KMS-11 (cell line): ENCODE results near the gene FBXW12.

ENCODE experiments used
- H2AFZ ChIP-seq: fragments of 200-600 bp; sonication (generic); 2 replicates; pipeline ENCODE4 v1.6.1; 2016; ENCODE audit warnings: antibody characterized with exemption, mixed run types, low read depth
- H3K27ac ChIP-seq: fragments of 200-600 bp; sonication (generic); 2 replicates; pipeline ENCODE4 v1.6.1; 2016; ENCODE audit warnings: mild to moderate bottlenecking, mixed run types
- H3K27me3 ChIP-seq: fragments of 200-600 bp; sonication (generic); 2 replicates; pipeline ENCODE4 v1.6.1; 2017; ENCODE audit warnings: mild to moderate bottlenecking, low read depth, mixed run types, moderate library complexity; ENCODE audit not compliant: insufficient read depth
- H3K36me3 ChIP-seq: fragments of 200-600 bp; sonication (generic); 2 replicates; pipeline ENCODE4 v1.6.1; 2017; ENCODE audit warnings: mild to moderate bottlenecking, mixed run types; ENCODE audit not compliant: insufficient read depth
- H3K4me1 ChIP-seq: fragments of 200-600 bp; sonication (generic); 2 replicates; pipeline ENCODE4 v1.6.1; 2016; ENCODE audit warnings: mild to moderate bottlenecking, low read depth, mixed run types; ENCODE audit not compliant: poor library complexity, severe bottlenecking
- H3K4me2 ChIP-seq: fragments of 200-600 bp; sonication (generic); 2 replicates; pipeline ENCODE4 v1.7.0; 2016; ENCODE audit warnings: mild to moderate bottlenecking, mixed run types
- H3K4me3 ChIP-seq: fragments of 200-600 bp; sonication (generic); IDR thresholded peaks from 2 replicates; pipeline ENCODE4 v1.6.1; 2017; ENCODE audit warnings: low read depth, low read length, mixed read lengths; ENCODE audit not compliant: insufficient read depth
- H3K79me2 ChIP-seq: fragments of 200-600 bp; sonication (generic); 2 replicates; pipeline ENCODE4 v1.6.1; 2016; ENCODE audit warnings: low read depth, mixed run types; ENCODE audit not compliant: insufficient read depth
- H3K9ac ChIP-seq: fragments of 200-600 bp; sonication (generic); 2 replicates; pipeline ENCODE4 v1.6.1; 2016; ENCODE audit warnings: mild to moderate bottlenecking, mixed run types
- H4K20me1 ChIP-seq: fragments of 200-600 bp; sonication (generic); 2 replicates; pipeline ENCODE4 v1.6.1; 2016; ENCODE audit warnings: mild to moderate bottlenecking, mixed run types; ENCODE audit not compliant: insufficient read depth
- TF ChIP-seq, protein P1 (sequence below): fragments of 200-600 bp; sonication (generic); conservative IDR thresholded peaks from 2 replicates; pipeline ENCODE4 v1.6.1; 2017; ENCODE audit warnings: low read depth, mild to moderate bottlenecking, antibody characterized with exemption, low read length, moderate library complexity, mixed read lengths

Gene FBXW12

DNA sequence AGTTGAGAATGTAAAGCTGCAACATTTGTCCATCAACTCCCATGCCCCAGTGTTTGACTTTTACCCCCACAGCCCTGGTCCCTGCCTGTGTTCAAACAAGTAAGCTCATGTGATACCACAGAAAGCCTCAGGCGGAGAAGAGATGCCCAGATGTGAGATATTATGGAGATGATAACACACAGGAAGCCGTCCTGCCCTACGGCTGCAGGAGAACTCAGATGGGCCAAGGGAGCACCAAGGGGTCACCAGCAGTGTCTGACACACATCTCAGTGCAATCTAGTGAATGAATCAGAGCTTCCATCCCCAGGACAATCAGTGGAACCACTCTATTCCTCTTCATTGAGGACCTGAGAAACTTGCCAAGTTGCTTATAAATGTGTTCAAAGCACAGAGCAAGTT lies 24.5 kb upstream of the FBXW12 start:
- Histone ChIP-seq H3K27me3 (no peaks in the 10 kb centered on the region), H3K79me2 (no peaks in the 10 kb centered on the region), H4K20me1 (no peaks in the 10 kb centered on the region), H3K4me3 (no peak overlapping the region), H3K36me3 (no peaks in the 10 kb centered on the region), H3K4me1 (no peaks in the 10 kb centered on the region), H2AFZ (no peak overlapping the region), H3K4me2 (no peak overlapping the region), H3K27ac (no peak overlapping the region), H3K9ac (no peak overlapping the region)
- TF ChIP-seq, protein P1, sequence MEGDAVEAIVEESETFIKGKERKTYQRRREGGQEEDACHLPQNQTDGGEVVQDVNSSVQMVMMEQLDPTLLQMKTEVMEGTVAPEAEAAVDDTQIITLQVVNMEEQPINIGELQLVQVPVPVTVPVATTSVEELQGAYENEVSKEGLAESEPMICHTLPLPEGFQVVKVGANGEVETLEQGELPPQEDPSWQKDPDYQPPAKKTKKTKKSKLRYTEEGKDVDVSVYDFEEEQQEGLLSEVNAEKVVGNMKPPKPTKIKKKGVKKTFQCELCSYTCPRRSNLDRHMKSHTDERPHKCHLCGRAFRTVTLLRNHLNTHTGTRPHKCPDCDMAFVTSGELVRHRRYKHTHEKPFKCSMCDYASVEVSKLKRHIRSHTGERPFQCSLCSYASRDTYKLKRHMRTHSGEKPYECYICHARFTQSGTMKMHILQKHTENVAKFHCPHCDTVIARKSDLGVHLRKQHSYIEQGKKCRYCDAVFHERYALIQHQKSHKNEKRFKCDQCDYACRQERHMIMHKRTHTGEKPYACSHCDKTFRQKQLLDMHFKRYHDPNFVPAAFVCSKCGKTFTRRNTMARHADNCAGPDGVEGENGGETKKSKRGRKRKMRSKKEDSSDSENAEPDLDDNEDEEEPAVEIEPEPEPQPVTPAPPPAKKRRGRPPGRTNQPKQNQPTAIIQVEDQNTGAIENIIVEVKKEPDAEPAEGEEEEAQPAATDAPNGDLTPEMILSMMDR: no peak

DNA sequence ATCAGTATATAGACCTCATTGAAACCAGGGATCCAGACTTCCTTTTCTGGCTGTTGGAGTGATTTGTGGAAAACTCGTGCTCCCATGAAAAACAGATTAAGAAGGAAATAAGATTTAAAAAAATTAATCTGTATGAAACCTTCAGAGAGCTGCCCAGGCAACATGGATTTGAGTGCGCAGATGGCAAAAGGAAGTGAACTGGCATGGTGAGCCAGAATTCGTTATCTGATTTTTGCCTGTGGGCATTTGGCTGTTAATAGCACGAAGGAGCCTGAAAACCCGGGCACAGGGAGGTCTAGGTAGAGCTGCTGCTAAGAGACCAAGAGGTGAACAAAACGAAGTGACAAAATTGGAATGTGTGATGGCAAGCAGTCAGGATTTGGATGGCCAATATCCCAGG lies 19.5 kb upstream of the FBXW12 start:
- Histone ChIP-seq H3K36me3 (no peaks in the 10 kb centered on the region), H3K27ac (no peak overlapping the region), H3K9ac (no peak overlapping the region), H3K4me3 (no peak overlapping the region), H4K20me1 (no peaks in the 10 kb centered on the region), H2AFZ (no peak overlapping the region), H3K4me2 (no peak overlapping the region), H3K79me2 (no peaks in the 10 kb centered on the region), H3K27me3 (no peaks in the 10 kb centered on the region), H3K4me1 (no peaks in the 10 kb centered on the region)
- TF ChIP-seq, protein P1: no peak

DNA sequence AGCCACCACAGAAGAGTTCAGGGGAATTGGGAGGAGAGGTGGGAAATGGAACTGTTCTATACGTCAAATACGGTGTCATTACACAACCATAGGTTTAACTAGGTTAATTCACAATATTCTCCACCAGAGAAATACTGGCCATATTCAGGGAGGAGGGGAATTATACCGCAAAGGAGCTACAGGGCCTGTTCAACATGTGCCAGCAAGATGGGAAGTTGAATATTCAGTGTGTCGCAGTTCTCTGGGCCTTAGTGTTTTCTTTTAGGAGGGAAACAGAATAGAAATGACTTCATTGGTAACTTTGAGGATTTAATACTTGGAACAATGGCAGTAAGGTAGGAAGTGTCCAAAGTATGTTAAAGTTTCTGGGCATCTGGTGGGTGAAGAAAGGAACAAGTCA lies 18.0 kb upstream of the FBXW12 start:
- Histone ChIP-seq H3K27ac (no peak overlapping the region), H2AFZ (no peak overlapping the region), H3K4me1 (no peaks in the 10 kb centered on the region), H3K79me2 (no peaks in the 10 kb centered on the region), H3K36me3 (no peaks in the 10 kb centered on the region), H3K4me2 (no peak overlapping the region), H3K9ac (no peak overlapping the region), H3K4me3 (no peak overlapping the region), H4K20me1 (no peaks in the 10 kb centered on the region), H3K27me3 (no peaks in the 10 kb centered on the region)
- TF ChIP-seq, protein P1: no peak

DNA sequence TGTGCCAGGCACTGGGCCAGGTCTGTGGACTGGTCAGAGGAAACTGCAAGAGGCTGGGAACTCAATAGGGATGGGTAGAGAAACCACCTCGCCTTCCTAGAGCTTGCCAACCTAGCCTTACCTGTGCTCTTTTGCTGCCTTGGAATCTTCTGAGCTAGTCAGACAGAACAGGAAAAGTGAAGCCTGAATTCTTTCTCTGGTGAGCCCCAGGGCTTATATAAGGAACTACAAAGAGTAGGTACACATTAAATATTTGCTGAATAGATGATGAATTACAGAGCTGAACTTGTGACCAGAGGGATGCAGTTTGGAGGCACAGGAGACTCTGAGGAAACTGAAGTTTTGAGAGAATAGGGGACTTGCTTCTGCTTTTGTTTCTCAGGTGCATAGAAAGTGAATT lies 15.6 kb upstream of the FBXW12 start:
- no peak overlapping the region for H3K27ac ChIP-seq
- H2AFZ ChIP-seq: no peak overlapping the region

More for the DNA sequence above, 15.6 kb upstream of the FBXW12 start:
- Histone ChIP-seq H3K4me2 (no peak overlapping the region), H3K4me1 (no peaks in the 10 kb centered on the region), H4K20me1 (no peaks in the 10 kb centered on the region), H3K9ac (no peak overlapping the region), H3K27me3 (no peaks in the 10 kb centered on the region), H3K36me3 (no peaks in the 10 kb centered on the region), H3K4me3 (no peak overlapping the region), H3K79me2 (no peaks in the 10 kb centered on the region)
- TF ChIP-seq, protein P1: no peak
